B cell (primary cell): Measurements from ENCODE around the gene TMEM229A. TPM values are rescaled to one million over a fixed set of nuclear protein-coding genes. Genes with fewer than 3 reads are reported as not detected.

ENCODE experiments used
- ATAC-seq: fragments of 200-7000 bp; cut with Tn5 transposase; one replicate; pipeline ENCODE4 v1.10.0; 2021; ENCODE audit warnings: low read depth, mild to moderate bottlenecking, moderate number of reproducible peaks, moderate library complexity
- CTCF ChIA-PET: fragments of 350-600 bp; sonication (Branson Sonifier 250); formaldehyde crosslinking; loops from one replicate; lab custom pipeline; 2021; ENCODE audit warnings: antibody characterized with exemption, inconsistent platforms; lab: Charles Lee
- POLR2A ChIA-PET: fragments of 350-600 bp; sonication (Branson Sonifier 250); formaldehyde crosslinking; loops from one replicate; lab custom pipeline; 2021; ENCODE audit warnings: antibody characterized with exemption; lab: Charles Lee
- DNase-seq: peaks from one replicate; pipeline ENCODE4 v3.0.0; 2013
- H2AFZ ChIP-seq: 2 replicates; pipeline ENCODE4 v1.6.1; 2012; ENCODE audit warnings: mild to moderate bottlenecking, low read depth, low read length; ENCODE audit not compliant: insufficient read depth, poor library complexity, severe bottlenecking
- H3K27ac ChIP-seq, 2 donors: 1 replicate in 1 of 2; 2 replicates in 1 of 2; pipeline ENCODE4 v1.5.1; 2012 to 2013; ENCODE audit warnings: low read length in 2 of 2, mild to moderate bottlenecking in 2 of 2, moderate library complexity in 1 of 2
- H3K27me3 ChIP-seq, 4 experiments: fragments of 200-600 bp in 1 of 4; sonication (generic) in 1 of 4; replicated peaks in 1 of 4; 1 replicate in 2 of 4; 2 replicates in 2 of 4; pipeline versions ENCODE4 v1.6.1 to v1.7.0; 2013 to 2016; ENCODE audit warnings: low read length in 3 of 4, mild to moderate bottlenecking in 2 of 4, mixed read lengths in 1 of 4, moderate library complexity in 1 of 4; ENCODE audit not compliant: insufficient read depth in 4 of 4, control insufficient read depth in 3 of 4; ENCODE audit errors: control extremely low read depth in 1 of 4
- H3K36me3 ChIP-seq, 2 experiments: replicated peaks in 1 of 2; 1 replicate in 1 of 2; 2 replicates in 1 of 2; pipeline versions ENCODE4 v1.6.1 to v1.7.1; 2013; ENCODE audit warnings: low read length in 1 of 2; ENCODE audit not compliant: insufficient read depth in 2 of 2, control insufficient read depth in 1 of 2; ENCODE audit errors: control extremely low read depth in 1 of 2, extremely low read depth in 1 of 2
- H3K4me1 ChIP-seq, 2 donors: fragments of 200-600 bp in 1 of 2; sonication (generic) in 1 of 2; 1 replicate in 1 of 2; 2 replicates in 1 of 2; pipeline versions ENCODE4 v1.5.1 to v1.6.1; 2013 to 2017; ENCODE audit warnings: low read length in 2 of 2; ENCODE audit not compliant: control insufficient read depth in 2 of 2, insufficient read depth in 2 of 2
- H3K4me2 ChIP-seq: replicated peaks from 2 replicates; pipeline ENCODE3; 2012; ENCODE audit warnings: mild to moderate bottlenecking, low read depth, low read length; ENCODE audit not compliant: poor library complexity, severe bottlenecking
- H3K4me3 ChIP-seq, 5 experiments: fragments of 200-600 bp in 1 of 5; sonication (generic) in 1 of 5; 1 replicate in 3 of 5; 2 replicates in 2 of 5; pipeline versions ENCODE4 v1.5.1 to v1.7.0; 2011 to 2016; ENCODE audit warnings: low read length in 4 of 5, mild to moderate bottlenecking in 4 of 5, low read depth in 2 of 5, control low read depth in 1 of 5, moderate library complexity in 1 of 5; ENCODE audit not compliant: insufficient read depth in 1 of 5; ENCODE audit errors: control extremely low read depth in 1 of 5, extremely low read depth in 1 of 5
- H3K79me2 ChIP-seq: fragments of 200-600 bp; sonication (generic); one replicate; pipeline ENCODE4 v1.6.0; 2016; ENCODE audit warnings: low read length; ENCODE audit not compliant: control insufficient read depth, insufficient read depth
- H3K9ac ChIP-seq: fragments of 200-600 bp; sonication (generic); 2 replicates; pipeline ENCODE4 v1.6.1; 2017; ENCODE audit warnings: mild to moderate bottlenecking, low read length, moderate library complexity
- H3K9me3 ChIP-seq, 3 donors: one replicate each; pipeline versions ENCODE4 v1.6.1 to v1.7.1; 2013; ENCODE audit warnings: low read length in 2 of 3; ENCODE audit not compliant: control insufficient read depth in 2 of 3, insufficient read depth in 1 of 3; ENCODE audit errors: control extremely low read depth in 1 of 3
- H4K20me1 ChIP-seq: 2 replicates; pipeline ENCODE4 v1.6.0; 2012; ENCODE audit warnings: mild to moderate bottlenecking, low read length; ENCODE audit not compliant: insufficient read depth, control insufficient read depth, poor library complexity, severe bottlenecking
- H3K27ac Mint-ChIP-seq: one replicate; pipeline ENCODE4 v1.8.0; 2021; ENCODE audit warnings: mixed read lengths
- H3K27me3 Mint-ChIP-seq: one replicate; pipeline ENCODE4 v1.8.0; 2021; ENCODE audit warnings: mixed read lengths
- H3K4me1 Mint-ChIP-seq: one replicate; pipeline ENCODE4 v1.8.0; 2021; ENCODE audit warnings: mixed read lengths
- H3K4me3 Mint-ChIP-seq: one replicate; pipeline ENCODE4 v1.8.0; 2021; ENCODE audit warnings: mixed read lengths
- H3K9me3 Mint-ChIP-seq: one replicate; pipeline ENCODE4 v1.8.0; 2022; ENCODE audit warnings: mixed read lengths; ENCODE audit not compliant: insufficient read depth
- CTCF ChIP-seq: fragments of 200-600 bp; IDR thresholded peaks from one replicate; pipeline ENCODE4 v1.8.0; 2022; ENCODE audit warnings: antibody characterized with exemption, mild to moderate bottlenecking
- EZH2 ChIP-seq: IDR thresholded peaks from 2 replicates; pipeline ENCODE4 v1.6.1; 2012; ENCODE audit warnings: borderline replicate concordance, low read depth, mild to moderate bottlenecking, moderate library complexity, low read length; ENCODE audit not compliant: insufficient read depth, poor library complexity, severe bottlenecking
- WGBS: methylation state at CpG from one replicate; pipeline ENCODE4 v1.1.5; 2013; ENCODE audit warnings: missing lambda C conversion rate; ENCODE audit not compliant: insufficient coverage; 5-methylcytosine and 5-hydroxymethylcytosine counted together
- intact Hi-C: fragments of 100-400 bp; cut with micrococcal nuclease; formaldehyde crosslinking; loops from one replicate; pipeline ENCODE4 v1.10.0; 2022
- polyA plus RNA-seq: library from polyadenylated mRNA; depleted of rRNA; stranded (reverse); fragments of >200 nt; gene quantifications from 2 replicates; pipeline ENCODE4 v1.2.3, GENCODE V29; 2012
- total RNA-seq, 2 donors: library from RNA; stranded (reverse); fragments of 120-200 nt in 1 of 2; gene quantifications; 1 replicate in 1 of 2; 2 replicates in 1 of 2; pipeline versions ENCODE4 v1.2.3 to v1.2.4, GENCODE V29; 2013 to 2022

Gene TMEM229A
- total and polyA plus RNA-seq, 2 donors (not counting 1 experiment from before 2014, with no cell fraction given) = not detected

GRCh38 chr7:123996327-123996625, 36.6 kb downstream of the TMEM229A start:
- TF ChIP-seq CTCF = no peak
- TF ChIP-seq EZH2 = no peak
- H3K9ac ChIP-seq = no peak overlapping the region
- Mint-ChIP-seq H3K9me3 (no peaks in the 10 kb centered on the region), H3K27me3 (no peaks in the 10 kb centered on the region), H3K27ac (no peak overlapping the region), H3K4me3 (no peak overlapping the region), H3K4me1 (no peaks in the 10 kb centered on the region)
- ChIA-PET POLR2A (no interaction called here), CTCF (no interaction called here)
- DNase-seq = no peak
- no peak overlapping the region for H2AFZ ChIP-seq
- 97% methylated on average over 6 of the region's 6 CpGs for WGBS
- H3K4me2 ChIP-seq = no peak overlapping the region
- no peaks in the 10 kb centered on the region for H3K79me2 ChIP-seq
- intact Hi-C loops = no loop called here
- no peaks in the 10 kb centered on the region for H3K27me3 ChIP-seq
- no peaks in the 10 kb centered on the region for H4K20me1 ChIP-seq
- no peaks in the 10 kb centered on the region for H3K4me1 ChIP-seq
- no peak for ATAC-seq
- no peak overlapping the region for H3K27ac ChIP-seq
- no peaks in the 10 kb centered on the region for H3K36me3 ChIP-seq
- peaks cover 0 to 3% (median 0%) of the 10 kb centered on the region in 3 donors for H3K9me3 ChIP-seq
- no peak overlapping the region for H3K4me3 ChIP-seq

- H3K9me3 ChIP-seq = no peaks in the 10 kb centered on the region
- Mint-ChIP-seq H3K9me3 (no peaks in the 10 kb centered on the region), H3K4me1 (no peaks in the 10 kb centered on the region), H3K27ac (no peak overlapping the region), H3K27me3 (no peaks in the 10 kb centered on the region), H3K4me3 (no peak overlapping the region)
- H3K27me3 ChIP-seq = no peaks in the 10 kb centered on the region
- H3K36me3 ChIP-seq = no peaks in the 10 kb centered on the region
- ATAC-seq (no peak), DNase-seq (no peak)
- H3K4me3 ChIP-seq = no peak overlapping the region
- H3K4me2 ChIP-seq = no peak overlapping the region
- H3K4me1 ChIP-seq = no peaks in the 10 kb centered on the region
- TF ChIP-seq EZH2 (no peak), CTCF (no peak)
- H4K20me1 ChIP-seq = no peaks in the 10 kb centered on the region
- WGBS = 100% methylated on average over 5 of the region's 10 CpGs
- H3K79me2 ChIP-seq = no peaks in the 10 kb centered on the region
- H2AFZ ChIP-seq = no peak overlapping the region
- CTCF ChIA-PET = no interaction called here
- intact Hi-C loops = no loop called here
- POLR2A ChIA-PET = no interaction called here
- no peak overlapping the region for H3K27ac ChIP-seq
- H3K9ac ChIP-seq = no peak overlapping the region
Measured at GRCh38 chr7:123995617-123996326, 37.1 kb downstream of the TMEM229A start.
